Activated CD4-positive, alpha-beta memory T cell treated with anti-CD3 and anti-CD28 coated beads for 36 hours (primary cell): ENCODE data around the gene DUSP9. TPM values are rescaled to one million over a fixed set of nuclear protein-coding genes. Genes with fewer than 3 reads are reported as not detected.
"Not testable (repeated sequence)": the region's sequence is repeated elsewhere in the genome, so short reads cannot be mapped to it uniquely, and the experiment has no call there.

Source experiments
- CTCF ChIA-PET: fragments of 350-600 bp; sonication (Branson Sonifier 250); formaldehyde crosslinking; loops from one replicate; lab custom pipeline; 2021; ENCODE audit warnings: antibody characterized with exemption, inconsistent platforms; lab: Charles Lee
- POLR2A ChIA-PET: fragments of 350-600 bp; sonication (Branson Sonifier 250); formaldehyde crosslinking; loops from one replicate; lab custom pipeline; 2021; ENCODE audit warnings: antibody characterized with exemption; lab: Charles Lee
- DNase-seq: peaks from one replicate; pipeline ENCODE4 v3.0.0-alpha.2; 2020
- H3K27ac Mint-ChIP-seq: one replicate; pipeline ENCODE4 v1.8.0; 2021; ENCODE audit warnings: mixed read lengths
- H3K27me3 Mint-ChIP-seq: one replicate; pipeline ENCODE4 v1.8.0; 2021; ENCODE audit warnings: mixed read lengths
- H3K36me3 Mint-ChIP-seq: one replicate; pipeline ENCODE4 v1.8.0; 2021; ENCODE audit warnings: mixed read lengths
- H3K4me1 Mint-ChIP-seq: one replicate; pipeline ENCODE4 v1.8.0; 2021; ENCODE audit warnings: low read depth, mixed read lengths
- H3K4me3 Mint-ChIP-seq: one replicate; pipeline ENCODE4 v1.8.0; 2021; ENCODE audit warnings: mild to moderate bottlenecking, mixed read lengths
- H3K9me3 Mint-ChIP-seq: one replicate; pipeline ENCODE4 v1.8.0; 2021; ENCODE audit warnings: mixed read lengths
- intact Hi-C: fragments of 100-400 bp; cut with micrococcal nuclease; formaldehyde crosslinking; loops from one replicate; pipeline ENCODE4 v1.15.1; 2023
- total RNA-seq, 2 experiments: library from RNA; stranded (reverse); gene quantifications; one replicate each; pipeline ENCODE4 v1.2.3, GENCODE V29; 2021

The DUSP9 gene, protein sequence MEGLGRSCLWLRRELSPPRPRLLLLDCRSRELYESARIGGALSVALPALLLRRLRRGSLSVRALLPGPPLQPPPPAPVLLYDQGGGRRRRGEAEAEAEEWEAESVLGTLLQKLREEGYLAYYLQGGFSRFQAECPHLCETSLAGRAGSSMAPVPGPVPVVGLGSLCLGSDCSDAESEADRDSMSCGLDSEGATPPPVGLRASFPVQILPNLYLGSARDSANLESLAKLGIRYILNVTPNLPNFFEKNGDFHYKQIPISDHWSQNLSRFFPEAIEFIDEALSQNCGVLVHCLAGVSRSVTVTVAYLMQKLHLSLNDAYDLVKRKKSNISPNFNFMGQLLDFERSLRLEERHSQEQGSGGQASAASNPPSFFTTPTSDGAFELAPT
- total RNA-seq = under 1 TPM; 0.12 to 0.26 TPM

- Mint-ChIP-seq H3K4me3 (peak within 1 kb of the TSS; percentile 29), H3K27me3 (peaks cover 26% of the 10 kb centered on the region), H3K9me3 (no peaks in the 10 kb centered on the region), H3K4me1 (peaks cover 5% of the 10 kb centered on the region), H3K27ac (no peak within 1 kb of the TSS), H3K36me3 (no peaks in the 10 kb centered on the region)
- intact Hi-C loops = loop anchor here (5.0 kb wide), 2 partner anchors 39 to 89 kb away; no protein-coding TSS in a partner anchor
- DNase-seq = no peak
- POLR2A ChIA-PET = no interaction called here
- CTCF ChIA-PET = interaction anchor here (1.0 to 4.4 kb wide), 6 partner anchors 11 to 108 kb away, joined by 3 to 26 read pairs (median 12); no protein-coding TSS in a partner anchor
Measured at GRCh38 chrX:153646620-153647373, at the start of gene DUSP9. Gene DUSP9 (plus strand): TSS chrX:153647203. CDS start chrX:153647954, 751 bp downstream.

- Mint-ChIP-seq H3K9me3 (no peaks in the 10 kb centered on the region), H3K4me3 (peak within 1 kb of the TSS; percentile 85), H3K36me3 (peaks cover 5% of the 10 kb centered on the region), H3K27me3 (no peaks in the 10 kb centered on the region), H3K4me1 (peaks cover 36% of the 10 kb centered on the region), H3K27ac (peak within 1 kb of the TSS; percentile 60)
- ChIA-PET CTCF (interaction anchor here (0.8 to 4.0 kb wide), 4 partner anchors 11 to 128 kb away, joined by 3 to 38 read pairs (median 6); partner anchors contain the start of gene HAUS7), POLR2A (no interaction called here)
- intact Hi-C loops = loop anchor here (1.0 to 2.0 kb wide), 2 partner anchors 128 to 657 kb away; partner anchors contain the start of gene HAUS7
- peak; percentile 33 for DNase-seq
Measured at GRCh38 chrX:153598541-153599191, 48.3 kb upstream of the DUSP9 start, which contains the start of gene CCNQ. Gene CCNQ (minus strand): TSS chrX:153599139. CDS start chrX:153599073, 66 bp downstream.

DNA sequence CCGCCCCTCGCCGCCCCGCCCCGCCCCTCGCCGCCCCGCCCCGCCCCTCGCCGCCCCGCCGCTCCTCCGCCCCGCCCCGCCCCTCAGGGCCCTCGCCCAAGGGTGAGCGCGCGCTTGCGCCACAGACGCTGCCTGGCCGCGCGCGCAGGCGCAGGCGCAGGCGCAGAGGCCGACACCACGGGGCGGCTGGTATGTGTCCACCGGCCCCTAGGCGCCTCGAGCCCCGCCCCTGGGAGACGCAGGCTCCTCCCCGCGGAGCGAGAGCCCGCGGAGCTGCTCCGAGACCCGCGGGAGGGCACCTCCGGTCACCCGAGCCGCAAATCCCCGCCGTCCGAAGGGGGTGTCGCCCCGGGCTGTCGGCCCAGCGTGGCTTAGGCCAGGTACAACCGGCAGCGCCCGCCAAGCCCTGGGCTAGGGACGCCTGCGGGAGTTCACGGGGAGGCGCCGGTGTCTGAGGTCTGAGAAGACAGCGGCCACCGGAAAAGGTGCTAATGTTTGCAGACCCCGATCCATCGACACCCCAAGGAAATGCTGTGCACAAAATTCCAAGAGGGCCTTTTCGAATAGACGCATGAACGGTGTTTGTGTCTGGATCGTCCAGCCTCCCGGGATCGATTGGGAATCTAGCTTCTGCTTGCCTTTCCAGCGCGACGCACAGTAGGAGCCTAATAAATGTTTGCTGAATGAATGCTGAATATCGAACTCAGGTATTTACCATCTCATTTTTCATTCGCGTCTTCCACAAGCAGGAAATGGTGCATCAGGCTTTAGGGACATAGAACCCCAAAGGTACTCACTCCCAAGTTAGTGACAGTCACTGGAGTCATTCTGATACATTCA is 47.6 kb upstream of the DUSP9 start:
- Mint-ChIP-seq H3K4me1 (peaks cover 41% of the 10 kb centered on the region), H3K4me3 (peak overlapping the region; percentile 82), H3K36me3 (peaks cover 5% of the 10 kb centered on the region), H3K27me3 (no peaks in the 10 kb centered on the region), H3K27ac (peak overlapping the region; percentile 60), H3K9me3 (no peaks in the 10 kb centered on the region)
- DNase-seq = peak; percentile 91
- CTCF ChIA-PET = interaction anchor here (1.1 to 4.0 kb wide), 5 partner anchors 10 to 129 kb away, joined by 3 to 38 read pairs (median 7); partner anchors contain the start of gene HAUS7
- POLR2A ChIA-PET = interaction anchor here (1.2 kb wide), 1 partner anchor 10 kb away, joined by 4 read pairs; no protein-coding TSS in a partner anchor
- intact Hi-C loops = loop anchor here (1.0 to 2.0 kb wide), 2 partner anchors 129 to 658 kb away; partner anchors contain the start of gene HAUS7

- intact Hi-C loops = no loop called here
- Mint-ChIP-seq H3K36me3 (peaks cover 5% of the 10 kb centered on the region), H3K9me3 (no peaks in the 10 kb centered on the region), H3K27me3 (no peaks in the 10 kb centered on the region), H3K27ac (peak overlapping the region; percentile 60), H3K4me3 (peak overlapping the region; percentile 82), H3K4me1 (peaks cover 43% of the 10 kb centered on the region)
- ChIA-PET POLR2A (interaction anchor here (1.2 kb wide), 1 partner anchor 10 kb away, joined by 4 read pairs; no protein-coding TSS in a partner anchor), CTCF (interaction anchor here (1.1 to 4.0 kb wide), 5 partner anchors 10 to 129 kb away, joined by 3 to 38 read pairs (median 7); partner anchors contain the start of gene HAUS7)
- peak; percentile 33 for DNase-seq
Measured at GRCh38 chrX:153600032-153600373, 47.0 kb upstream of the DUSP9 start.

DNA sequence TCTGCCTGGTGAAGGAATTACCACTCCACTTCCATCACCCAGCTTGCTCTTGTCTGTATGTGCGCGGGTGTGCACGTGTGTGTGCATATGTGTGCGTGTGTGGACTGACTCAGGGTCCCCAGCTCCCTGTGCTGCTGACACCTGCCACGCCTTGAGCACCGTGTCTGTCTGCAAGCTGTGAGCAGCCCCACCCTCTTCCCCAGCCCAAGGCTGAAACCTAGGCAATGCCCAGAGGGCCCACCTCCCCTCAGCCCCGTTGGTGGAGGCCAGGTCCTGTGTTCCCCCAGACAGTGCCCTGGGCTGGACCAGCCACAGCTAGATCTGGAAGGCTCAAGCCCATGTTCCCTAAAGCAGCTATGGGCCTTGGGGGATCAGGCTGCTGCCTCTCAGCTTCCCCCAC is 46.1 kb upstream of the DUSP9 start:
- Mint-ChIP-seq H3K4me3 (peak overlapping the region; percentile 37), H3K4me1 (peaks cover 41% of the 10 kb centered on the region), H3K27me3 (no peaks in the 10 kb centered on the region), H3K9me3 (no peaks in the 10 kb centered on the region), H3K27ac (no peak overlapping the region), H3K36me3 (peaks cover under 1% of the 10 kb centered on the region)
- intact Hi-C loops = no loop called here
- POLR2A ChIA-PET = no interaction called here
- no peak for DNase-seq
- CTCF ChIA-PET = interaction anchor here (1.1 to 4.0 kb wide), 4 partner anchors 9 to 130 kb away, joined by 3 to 38 read pairs (median 6); partner anchors contain the start of gene HAUS7

GRCh38 chrX:153601511-153602110 is 45.4 kb upstream of the DUSP9 start:
- no peaks in the 10 kb centered on the region for H3K27me3 Mint-ChIP-seq
- DNase-seq = no peak
- H3K4me3 Mint-ChIP-seq = no peak overlapping the region
- intact Hi-C loops = no loop called here
- POLR2A ChIA-PET = no interaction called here
- no peak overlapping the region for H3K27ac Mint-ChIP-seq
- no peaks in the 10 kb centered on the region for H3K9me3 Mint-ChIP-seq
- CTCF ChIA-PET = interaction anchor here (1.0 to 4.0 kb wide), 2 partner anchors 8 to 660 kb away, joined by 3 to 38 read pairs; no protein-coding TSS in a partner anchor
- H3K4me1 Mint-ChIP-seq = peaks cover 37% of the 10 kb centered on the region
- no peaks in the 10 kb centered on the region for H3K36me3 Mint-ChIP-seq

DNA sequence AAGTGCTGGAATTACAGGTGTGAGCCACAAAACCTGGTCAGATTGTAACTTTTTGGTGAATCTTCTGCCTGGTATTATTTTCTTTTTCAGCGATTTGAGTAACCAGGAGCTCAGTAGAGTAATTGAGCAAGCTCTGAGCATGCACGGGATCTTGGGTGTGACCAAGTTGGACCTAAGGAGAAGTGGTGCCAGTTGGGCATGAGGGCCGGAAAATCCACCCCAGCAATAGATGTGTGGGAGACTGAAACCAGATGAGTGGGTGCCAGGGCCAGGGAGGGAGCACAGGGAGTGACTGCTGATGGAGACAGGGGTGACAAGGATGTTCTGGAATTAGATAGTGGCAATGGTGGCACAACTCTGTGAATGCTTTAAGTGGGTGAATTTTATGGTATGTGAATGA is 44.4 kb upstream of the DUSP9 start:
- ChIA-PET POLR2A (no interaction called here), CTCF (interaction anchor here (1.0 to 1.4 kb wide), 2 partner anchors 66 to 661 kb away, joined by 3 read pairs; no protein-coding TSS in a partner anchor)
- Mint-ChIP-seq H3K27ac (no peak overlapping the region), H3K27me3 (no peaks in the 10 kb centered on the region), H3K9me3 (no peaks in the 10 kb centered on the region), H3K4me1 (peaks cover 28% of the 10 kb centered on the region), H3K4me3 (no peak overlapping the region), H3K36me3 (no peaks in the 10 kb centered on the region)
- intact Hi-C loops = no loop called here
- DNase-seq = no peak

GRCh38 chrX:153603131-153603656 is 43.8 kb upstream of the DUSP9 start:
- H3K27ac Mint-ChIP-seq = no peak overlapping the region
- ChIA-PET CTCF (interaction anchor here (1.4 kb wide), 1 partner anchor 65 kb away, joined by 3 read pairs; no protein-coding TSS in a partner anchor), POLR2A (no interaction called here)
- no peaks in the 10 kb centered on the region for H3K9me3 Mint-ChIP-seq
- intact Hi-C loops = no loop called here
- H3K4me3 Mint-ChIP-seq = no peak overlapping the region
- peaks cover 26% of the 10 kb centered on the region for H3K4me1 Mint-ChIP-seq
- no peaks in the 10 kb centered on the region for H3K27me3 Mint-ChIP-seq
- no peak for DNase-seq
- H3K36me3 Mint-ChIP-seq = no peaks in the 10 kb centered on the region

- POLR2A ChIA-PET, DNase-seq, H3K4me3 Mint-ChIP-seq, H3K36me3 Mint-ChIP-seq, H3K9me3 Mint-ChIP-seq, H3K27ac Mint-ChIP-seq, H3K27me3 Mint-ChIP-seq: not testable (repeated sequence)
- CTCF ChIA-PET = interaction anchor here (0.6 kb wide), 1 partner anchor 58 kb away, joined by 3 read pairs; no protein-coding TSS in a partner anchor
- intact Hi-C loops = loop anchor here (5.0 kb wide), 1 partner anchor 42 kb away; the partner anchor contains the start of gene DUSP9
- peaks cover 29% of the 10 kb centered on the region for H3K4me1 Mint-ChIP-seq
Measured at GRCh38 chrX:153604666-153605380, 42.2 kb upstream of the DUSP9 start.
